ENCODE measurements around the gene TRABD. TPM values are rescaled to one million over a fixed set of nuclear protein-coding genes. Genes with fewer than 3 reads are reported as not detected.
A peak's percentile ranks its signal among the peaks of the same experiment; 100 is the strongest.

TRABD gene
- total RNA-seq, 2 donors from 2014 or later = 12.3 to 20.0 TPM

GRCh38 chr22:50208430-50208938, 22.8 kb downstream of the TRABD start:
- H3K27me3 ChIP-seq = no peaks in the 10 kb centered on the region
- H3K4me1 ChIP-seq = peaks cover 0 to 33% of the 10 kb centered on the region in 2 donors
- no peak overlapping the region for H3K27ac ChIP-seq
- DNase-seq (ENCODE audit: low spot score) = no peak
- no peak overlapping the region for H3K4me3 ChIP-seq
- no peaks in the 10 kb centered on the region for H3K9me3 ChIP-seq
- no peak for TF ChIP-seq CTCF (IDR thresholded peaks at IDR 0.05)
- peaks cover 37% of the 10 kb centered on the region for H3K36me3 ChIP-seq

DNA sequence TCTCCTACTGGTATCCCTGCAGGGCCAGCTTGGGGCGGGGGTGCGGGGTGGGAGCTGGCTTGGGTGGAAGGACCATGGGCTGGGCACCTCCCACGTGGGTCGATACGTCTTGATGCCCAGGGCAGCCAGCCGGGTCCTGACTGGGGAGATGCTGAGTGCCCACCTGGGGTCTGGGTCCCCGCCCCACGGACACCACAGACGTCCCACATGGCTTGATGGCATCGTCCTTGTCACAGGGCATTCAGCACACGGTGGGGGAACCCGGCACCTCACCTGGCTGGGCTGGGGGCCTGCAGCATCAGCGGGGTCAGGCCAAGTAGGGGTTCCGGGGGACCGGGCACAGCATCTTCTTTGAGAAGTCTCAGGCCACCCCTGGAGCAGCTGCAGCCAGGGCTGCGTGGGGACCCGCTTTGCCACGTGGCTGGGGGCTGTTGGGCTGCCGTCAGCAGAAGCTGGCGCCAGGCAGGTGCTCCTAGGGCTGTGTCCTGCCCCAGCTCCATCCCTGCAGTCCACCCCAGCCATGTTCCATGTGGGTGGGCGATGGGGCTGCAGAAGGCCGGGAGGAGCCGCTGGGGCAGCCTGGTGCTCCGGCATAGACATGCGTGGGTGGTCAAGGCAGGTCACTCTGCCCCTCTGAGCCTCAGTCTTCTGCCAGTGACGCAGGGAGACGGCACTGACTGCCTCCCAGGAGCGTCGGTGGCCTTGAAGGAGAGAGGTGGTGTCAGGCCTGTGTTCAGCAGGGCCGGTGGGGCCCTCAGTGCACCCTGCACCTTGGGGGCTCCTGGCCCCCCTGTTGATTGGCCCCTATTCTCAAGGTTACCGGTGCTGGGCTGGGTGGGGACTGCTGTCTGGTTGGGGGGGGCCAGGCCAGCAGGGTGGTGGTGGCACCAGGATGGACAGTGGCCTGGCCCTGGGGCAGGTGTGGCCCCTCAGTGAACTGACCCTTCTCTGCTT, 23.5 kb downstream of the TRABD start:
- TF ChIP-seq CTCF (IDR thresholded peaks at IDR 0.05) = no peak
- H3K4me1 ChIP-seq = peaks cover 0 to 33% of the 10 kb centered on the region in 2 donors
- H3K27ac ChIP-seq = no peak overlapping the region
- DNase-seq (ENCODE audit: low spot score) = no peak
- H3K9me3 ChIP-seq = no peaks in the 10 kb centered on the region
- H3K27me3 ChIP-seq = no peaks in the 10 kb centered on the region
- H3K36me3 ChIP-seq = peaks cover 43% of the 10 kb centered on the region
- H3K4me3 ChIP-seq = no peak overlapping the region

GRCh38 chr22:50209893-50210292, 24.2 kb downstream of the TRABD start:
- no peak overlapping the region for H3K4me3 ChIP-seq
- no peak for DNase-seq (ENCODE audit: low spot score)
- peaks cover 0 to 33% of the 10 kb centered on the region in 2 donors for H3K4me1 ChIP-seq
- H3K36me3 ChIP-seq = peaks cover 47% of the 10 kb centered on the region
- no peaks in the 10 kb centered on the region for H3K9me3 ChIP-seq
- no peaks in the 10 kb centered on the region for H3K27me3 ChIP-seq
- no peak overlapping the region for H3K27ac ChIP-seq
- TF ChIP-seq CTCF (IDR thresholded peaks at IDR 0.05) = peak; percentile 70 to 93

GRCh38 chr22:50210378-50211139, 24.8 kb downstream of the TRABD start:
- Histone ChIP-seq H3K36me3 (peaks cover 53% of the 10 kb centered on the region), H3K4me3 (no peak overlapping the region), H3K4me1 (peaks cover 0 to 33% of the 10 kb centered on the region in 2 donors), H3K9me3 (no peaks in the 10 kb centered on the region), H3K27ac (no peak overlapping the region), H3K27me3 (no peaks in the 10 kb centered on the region)
- DNase-seq (ENCODE audit: low spot score) = no peak
- no peak for TF ChIP-seq CTCF (IDR thresholded peaks at IDR 0.05)

- TF ChIP-seq CTCF (IDR thresholded peaks at IDR 0.05) = no peak
- no peak for DNase-seq (ENCODE audit: low spot score)
- Histone ChIP-seq H3K27me3 (no peaks in the 10 kb centered on the region), H3K4me1 (peaks cover 0 to 27% of the 10 kb centered on the region in 2 donors), H3K9me3 (no peaks in the 10 kb centered on the region), H3K36me3 (peaks cover 59% of the 10 kb centered on the region), H3K4me3 (no peak overlapping the region), H3K27ac (no peak overlapping the region)
Measured at GRCh38 chr22:50211147-50211546, 25.4 kb downstream of the TRABD start.
